Prostate gland (tissue), 2 donors: ENCODE results near the gene IQGAP1. TPM values are rescaled to one million over a fixed set of nuclear protein-coding genes. Genes with fewer than 3 reads are reported as not detected.

ENCODE experiments used
- DNase-seq: peaks from one replicate; pipeline ENCODE4 v3.0.0-alpha.2; 2019; ENCODE audit warnings: low spot score
- H3K27ac ChIP-seq, 2 donors: fragments of 200-600 bp; sonication (generic); 2 replicates each; pipeline ENCODE4 v1.5.1; 2017 to 2019
- H3K27me3 ChIP-seq: fragments of 200-600 bp; sonication (generic); replicated peaks from 2 replicates; pipeline ENCODE4 v1.5.1; 2019; ENCODE audit not compliant: insufficient read depth
- H3K36me3 ChIP-seq, 2 donors: fragments of 200-600 bp; sonication (generic); 1 replicate in 1 of 2; 2 replicates in 1 of 2; pipeline versions ENCODE4 v1.5.1 to v1.8.1; 2017 to 2019
- H3K4me1 ChIP-seq: fragments of 200-600 bp; sonication (generic); replicated peaks from 2 replicates; pipeline ENCODE4 v1.5.1; 2019
- H3K4me3 ChIP-seq, 2 donors: fragments of 200-600 bp; sonication (generic); 2 replicates each; pipeline ENCODE4 v1.5.1; 2017 to 2019
- H3K9me3 ChIP-seq: fragments of 200-600 bp; sonication (generic); 2 replicates; pipeline ENCODE4 v1.5.1; 2017
- CTCF ChIP-seq, 4 experiments: fragments of 200-600 bp in 2 of 4; fragments of 450-650 bp in 2 of 4; sonication (generic) in 2 of 4; IDR thresholded peaks; 1 replicate in 3 of 4; 2 replicates in 1 of 4; pipeline ENCODE4 v1.5.1; 2016 to 2019; ENCODE audit warnings: antibody characterized with exemption in 4 of 4, mild to moderate bottlenecking in 2 of 4, moderate library complexity in 2 of 4
- POLR2A ChIP-seq: fragments of 450-650 bp; IDR thresholded peaks from one replicate; pipeline ENCODE4 v1.6.1; 2016; ENCODE audit warnings: antibody characterized with exemption, mild to moderate bottlenecking
- POLR2AphosphoS5 ChIP-seq: sonication (generic); formaldehyde crosslinking; IDR thresholded peaks from one replicate; pipeline ENCODE4 v1.6.1; 2017; ENCODE audit warnings: antibody characterized with exemption
- WGBS: methylation state at CpG from one replicate; pipeline ENCODE4 v1.1.5; 2018; 5-methylcytosine and 5-hydroxymethylcytosine counted together
- intact Hi-C: fragments of 100-400 bp; cut with DNase I; formaldehyde crosslinking; loops from one replicate; pipeline ENCODE4 v1.14.2; 2022
- small RNA-seq, 2 donors: library from RNA; depleted of rRNA; stranded (forward); fragments of <200 nt; gene quantifications; one replicate each; pipeline ENCODE3, GENCODE V24; 2016
- total RNA-seq, 2 donors: library from RNA; depleted of rRNA; stranded (reverse); fragments of >200 nt; gene quantifications; one replicate each; pipeline ENCODE4 v1.1.0, GENCODE V29; 2016

IQGAP1 gene
- total RNA-seq, 2 donors from 2014 or later: 131 to 155 TPM

GRCh38 chr15:90539789-90540188, 151.7 kb downstream of the IQGAP1 start:
- Histone ChIP-seq H3K4me1 (no peaks in the 10 kb centered on the region), H3K36me3 (no peaks in the 10 kb centered on the region), H3K27me3 (no peaks in the 10 kb centered on the region), H3K4me3 (no peak overlapping the region), H3K9me3 (no peaks in the 10 kb centered on the region), H3K27ac (no peak overlapping the region)
- intact Hi-C loops: no loop called here
- no peak for DNase-seq
- WGBS: 91% methylated on average over 10 of the region's 10 CpGs
- no peak for TF ChIP-seq POLR2AphosphoS5
- TF ChIP-seq POLR2A: no peak
- no peak for TF ChIP-seq CTCF (IDR thresholded peaks at IDR 0.05)

DNA sequence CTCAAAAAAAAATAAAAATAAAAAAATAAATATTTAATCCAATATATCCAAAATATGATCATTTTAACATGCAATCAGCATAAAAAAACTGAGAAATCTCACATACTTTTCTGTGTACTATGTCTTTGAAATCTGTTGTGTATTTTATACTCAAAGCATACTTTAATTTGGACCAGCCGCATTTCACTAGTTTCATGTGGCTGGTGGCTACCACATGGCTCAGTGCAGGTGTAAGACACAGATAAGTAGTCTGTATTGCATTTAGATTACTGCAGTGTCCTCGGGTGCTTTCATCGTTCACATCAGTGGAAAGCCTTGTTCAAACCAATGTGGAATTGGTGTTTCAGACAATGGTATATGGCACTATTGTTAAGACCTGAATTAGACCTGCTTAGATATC, 152.7 kb downstream of the IQGAP1 start:
- TF ChIP-seq POLR2AphosphoS5 (no peak), POLR2A (no peak), CTCF (IDR thresholded peaks at IDR 0.05) (no peak)
- Histone ChIP-seq H3K27ac (no peak overlapping the region), H3K36me3 (no peaks in the 10 kb centered on the region), H3K9me3 (no peaks in the 10 kb centered on the region), H3K4me1 (no peaks in the 10 kb centered on the region), H3K4me3 (no peak overlapping the region), H3K27me3 (no peaks in the 10 kb centered on the region)
- no peak for DNase-seq
- intact Hi-C loops: no loop called here
- WGBS: 82% methylated on average over 3 of the region's 3 CpGs

DNA sequence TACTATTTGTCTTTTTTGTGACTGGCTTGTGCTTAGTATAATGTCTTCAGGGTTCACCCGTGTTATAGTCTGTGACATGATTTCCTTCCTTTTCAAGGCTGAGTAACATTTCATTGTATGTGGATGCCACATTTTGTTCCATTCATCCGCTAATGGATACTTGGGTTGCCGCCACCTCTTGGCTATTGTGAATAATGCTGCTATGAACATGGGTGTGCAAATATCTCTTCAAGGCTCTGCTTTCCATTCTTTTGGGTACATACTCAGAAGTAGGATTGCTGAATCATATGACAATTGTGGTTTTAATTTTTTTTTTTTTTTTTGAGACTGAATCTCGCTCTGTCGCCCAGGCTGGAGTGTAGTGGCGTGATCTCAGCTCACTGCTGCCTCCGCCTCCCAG, 157.1 kb downstream of the IQGAP1 start:
- H3K27ac ChIP-seq: no peak overlapping the region
- DNase-seq: no peak
- 96% methylated on average over 7 of the region's 7 CpGs for WGBS
- TF ChIP-seq CTCF (IDR thresholded peaks at IDR 0.05) (no peak), POLR2A (no peak), POLR2AphosphoS5 (no peak)
- no peaks in the 10 kb centered on the region for H3K27me3 ChIP-seq
- H3K9me3 ChIP-seq: no peaks in the 10 kb centered on the region
- intact Hi-C loops: no loop called here
- H3K36me3 ChIP-seq: no peaks in the 10 kb centered on the region
- H3K4me3 ChIP-seq: no peak overlapping the region
- no peaks in the 10 kb centered on the region for H3K4me1 ChIP-seq

GRCh38 chr15:90547540-90547939, 159.5 kb downstream of the IQGAP1 start:
- no peaks in the 10 kb centered on the region for H3K9me3 ChIP-seq
- no peaks in the 10 kb centered on the region for H3K36me3 ChIP-seq
- intact Hi-C loops: no loop called here
- no peak overlapping the region for H3K27ac ChIP-seq
- no peaks in the 10 kb centered on the region for H3K4me1 ChIP-seq
- WGBS: 63% methylated on average over 2 of the region's 2 CpGs
- no peak overlapping the region for H3K4me3 ChIP-seq
- DNase-seq: no peak
- TF ChIP-seq POLR2AphosphoS5 (no peak), POLR2A (no peak), CTCF (IDR thresholded peaks at IDR 0.05) (no peak)
- H3K27me3 ChIP-seq: no peaks in the 10 kb centered on the region

DNA sequence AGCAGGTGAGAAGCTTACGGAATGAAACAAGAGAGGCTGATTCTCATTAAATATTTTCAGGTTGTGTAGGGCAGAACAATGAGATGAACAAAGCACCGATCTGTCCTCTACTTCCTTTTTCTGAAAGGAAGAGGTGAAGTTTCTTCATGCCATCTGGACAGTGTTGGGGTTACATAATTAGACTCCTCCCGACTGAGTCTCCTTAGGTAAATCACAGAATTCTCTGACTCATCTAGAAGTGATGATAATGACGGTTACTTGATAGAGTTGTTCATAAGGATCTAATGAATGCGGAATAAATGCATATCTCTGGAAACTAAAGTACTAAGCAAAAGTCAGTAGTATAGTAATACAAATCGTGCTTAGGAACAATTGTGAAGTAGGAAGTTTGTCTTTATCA, 162.9 kb downstream of the IQGAP1 start:
- intact Hi-C loops: no loop called here
- Histone ChIP-seq H3K36me3 (no peaks in the 10 kb centered on the region), H3K4me1 (no peaks in the 10 kb centered on the region), H3K4me3 (no peak overlapping the region), H3K27me3 (no peaks in the 10 kb centered on the region), H3K9me3 (no peaks in the 10 kb centered on the region), H3K27ac (no peak overlapping the region)
- no peak for DNase-seq
- TF ChIP-seq POLR2A (no peak), CTCF (IDR thresholded peaks at IDR 0.05) (no peak), POLR2AphosphoS5 (no peak)
- WGBS: 89% methylated on average over 6 of the region's 6 CpGs

Small RNA genes within 50 kb of the gene (small RNA-seq; reads per million reads assigned to genes)
- gene NDUFA3P4: 0 reads per million in 2 donors

Other genes starting within 250 kb of the IQGAP1 start
- gene SEMA4B, start 186.9 kb upstream of the IQGAP1 start, total RNA-seq: 10 to 100 TPM; 96.1 to 99.6 TPM
- gene CIB1, start 154.3 kb upstream of the IQGAP1 start, total RNA-seq: 100 to 1,000 TPM in 1 of 2 donors, 10 to 100 TPM in 1; 48.3 to 104 TPM
- 10 to 100 TPM; 15.4 to 21.5 TPM for gene GDPGP1, start 154.0 kb upstream of the IQGAP1 start, total RNA-seq
- under 1 TPM in 1 of 2 donors, not detected in 1; 0.51 TPM for gene TTLL13, start 138.7 kb upstream of the IQGAP1 start, total RNA-seq
- 100 to 1,000 TPM; 102 to 108 TPM for gene NGRN, start 122.6 kb upstream of the IQGAP1 start, total RNA-seq
- 10 to 100 TPM in 1 of 2 donors, 1 to 10 TPM in 1; 7.5 to 10.5 TPM for gene ZNF774, start 36.0 kb upstream of the IQGAP1 start, total RNA-seq
- 10 to 100 TPM; 26.6 to 87.8 TPM for gene CRTC3, start 141.7 kb downstream of the IQGAP1 start, total RNA-seq